Large intestine (tissue), 3 donors: Measurements from ENCODE around the gene CACNA1A. TPM values are rescaled to one million over a fixed set of nuclear protein-coding genes. Genes with fewer than 3 reads are reported as not detected.
A peak's percentile ranks its signal among the peaks of the same experiment; 100 is the strongest.

ENCODE experiments used
- DNase-seq, 2 donors: peaks; one replicate each; pipeline versions ENCODE4 v3.0.0 to v3.0.0-alpha.2; 2013
- H3K27ac ChIP-seq: one replicate; pipeline ENCODE4 v1.5.1; 2013; ENCODE audit warnings: low read length
- H3K27me3 ChIP-seq: 2 replicates; pipeline ENCODE4 v1.6.1; 2013; ENCODE audit warnings: low read length; ENCODE audit not compliant: control insufficient read depth, insufficient read depth
- H3K36me3 ChIP-seq: 2 replicates; pipeline ENCODE4 v1.6.1; 2013; ENCODE audit warnings: low read length; ENCODE audit not compliant: control insufficient read depth, insufficient read depth
- H3K4me1 ChIP-seq: one replicate; pipeline ENCODE4 v1.6.1; 2013; ENCODE audit warnings: low read length; ENCODE audit not compliant: control insufficient read depth, insufficient read depth
- H3K4me3 ChIP-seq: one replicate; pipeline ENCODE4 v1.5.1; 2013; ENCODE audit warnings: low read length
- H3K9me3 ChIP-seq: one replicate; pipeline ENCODE4 v1.6.1; 2013; ENCODE audit warnings: mild to moderate bottlenecking, low read depth, low read length, moderate library complexity; ENCODE audit not compliant: control insufficient read depth
- WGBS: methylation state at CpG from one replicate; pipeline ENCODE4 v1.1.5; 2013; ENCODE audit warnings: low lambda C conversion rate; ENCODE audit not compliant: insufficient coverage; 5-methylcytosine and 5-hydroxymethylcytosine counted together
- polyA plus RNA-seq: library from polyadenylated mRNA; unstranded; fragments of 120-200 nt; gene quantifications from one replicate; pipeline ENCODE4 v1.2.1, GENCODE V29; 2013

CACNA1A gene
- polyA plus RNA-seq, 1 donor, result 14.8 TPM

- H3K36me3 ChIP-seq, result no peaks in the 10 kb centered on the region
- WGBS, result 100% methylated on average over 1 of the region's 13 CpGs
- H3K4me1 ChIP-seq, result no peaks in the 10 kb centered on the region
- peaks cover 12% of the 10 kb centered on the region for H3K9me3 ChIP-seq
- DNase-seq, result no peak
- no peak overlapping the region for H3K4me3 ChIP-seq
- no peak overlapping the region for H3K27ac ChIP-seq
- H3K27me3 ChIP-seq, result no peaks in the 10 kb centered on the region
Observed at GRCh38 chr19:13238891-13239534, 267.3 kb downstream of the CACNA1A start.

- Histone ChIP-seq H3K27ac (no peak overlapping the region), H3K9me3 (peaks cover 12% of the 10 kb centered on the region), H3K4me1 (no peaks in the 10 kb centered on the region), H3K27me3 (no peaks in the 10 kb centered on the region), H3K4me3 (no peak overlapping the region), H3K36me3 (no peaks in the 10 kb centered on the region)
- peak in 1 of 2 donors; percentile 51 for DNase-seq
- WGBS, result 0% methylated on average over 1 of the region's 13 CpGs
Observed at GRCh38 chr19:13234518-13234917, 271.8 kb downstream of the CACNA1A start.

- Histone ChIP-seq H3K9me3 (peaks cover 12% of the 10 kb centered on the region), H3K4me1 (no peaks in the 10 kb centered on the region), H3K27ac (no peak overlapping the region), H3K4me3 (no peak overlapping the region), H3K27me3 (no peaks in the 10 kb centered on the region), H3K36me3 (no peaks in the 10 kb centered on the region)
- no peak for DNase-seq
- no CpG with 5 or more reads among the region's 9 CpGs for WGBS
Observed at GRCh38 chr19:13231663-13232062, 274.6 kb downstream of the CACNA1A start.

- H3K4me1 ChIP-seq, result no peaks in the 10 kb centered on the region
- no CpG with 5 or more reads among the region's 7 CpGs for WGBS
- H3K9me3 ChIP-seq, result no peaks in the 10 kb centered on the region
- no peak overlapping the region for H3K4me3 ChIP-seq
- no peak overlapping the region for H3K27ac ChIP-seq
- DNase-seq, result no peak
- H3K36me3 ChIP-seq, result no peaks in the 10 kb centered on the region
- H3K27me3 ChIP-seq, result no peaks in the 10 kb centered on the region
Observed at GRCh38 chr19:13229246-13229645, 277.0 kb downstream of the CACNA1A start.

GRCh38 chr19:13228561-13228960 lies 277.7 kb downstream of the CACNA1A start:
- no CpG with 5 or more reads among the region's 7 CpGs for WGBS
- H3K4me1 ChIP-seq, result no peaks in the 10 kb centered on the region
- H3K9me3 ChIP-seq, result no peaks in the 10 kb centered on the region
- no peak for DNase-seq
- H3K36me3 ChIP-seq, result no peaks in the 10 kb centered on the region
- no peaks in the 10 kb centered on the region for H3K27me3 ChIP-seq
- H3K4me3 ChIP-seq, result no peak overlapping the region
- no peak overlapping the region for H3K27ac ChIP-seq

GRCh38 chr19:13226983-13227382 lies 279.3 kb downstream of the CACNA1A start:
- Histone ChIP-seq H3K36me3 (no peaks in the 10 kb centered on the region), H3K4me1 (no peaks in the 10 kb centered on the region), H3K4me3 (no peak overlapping the region), H3K27ac (no peak overlapping the region), H3K27me3 (no peaks in the 10 kb centered on the region), H3K9me3 (no peaks in the 10 kb centered on the region)
- DNase-seq, result no peak
- WGBS, result 80% methylated on average over 2 of the region's 14 CpGs

GRCh38 chr19:13225973-13226865 lies 280.1 kb downstream of the CACNA1A start:
- Histone ChIP-seq H3K9me3 (no peaks in the 10 kb centered on the region), H3K4me1 (no peaks in the 10 kb centered on the region), H3K4me3 (no peak overlapping the region), H3K27me3 (no peaks in the 10 kb centered on the region), H3K36me3 (no peaks in the 10 kb centered on the region), H3K27ac (no peak overlapping the region)
- no peak for DNase-seq
- WGBS, result 62% methylated on average over 2 of the region's 26 CpGs

GRCh38 chr19:13225085-13225484 lies 281.2 kb downstream of the CACNA1A start:
- Histone ChIP-seq H3K4me3 (no peak overlapping the region), H3K4me1 (no peaks in the 10 kb centered on the region), H3K27me3 (no peaks in the 10 kb centered on the region), H3K9me3 (no peaks in the 10 kb centered on the region), H3K27ac (no peak overlapping the region), H3K36me3 (no peaks in the 10 kb centered on the region)
- no peak for DNase-seq
- WGBS, result no CpG with 5 or more reads among the region's 9 CpGs

GRCh38 chr19:13220847-13221246 lies 285.4 kb downstream of the CACNA1A start:
- no peaks in the 10 kb centered on the region for H3K36me3 ChIP-seq
- no peaks in the 10 kb centered on the region for H3K9me3 ChIP-seq
- no CpG with 5 or more reads among the region's 2 CpGs for WGBS
- H3K27me3 ChIP-seq, result no peaks in the 10 kb centered on the region
- no peak overlapping the region for H3K4me3 ChIP-seq
- H3K27ac ChIP-seq, result no peak overlapping the region
- DNase-seq, result no peak
- no peaks in the 10 kb centered on the region for H3K4me1 ChIP-seq

- no peak overlapping the region for H3K4me3 ChIP-seq
- no CpG with 5 or more reads among the region's 19 CpGs for WGBS
- H3K4me1 ChIP-seq, result no peaks in the 10 kb centered on the region
Observed at GRCh38 chr19:13215572-13216380, 290.5 kb downstream of the CACNA1A start.

More at GRCh38 chr19:13215572-13216380, 290.5 kb downstream of the CACNA1A start:
- no peak for DNase-seq
- H3K36me3 ChIP-seq, result no peaks in the 10 kb centered on the region
- no peaks in the 10 kb centered on the region for H3K9me3 ChIP-seq
- no peaks in the 10 kb centered on the region for H3K27me3 ChIP-seq
- H3K27ac ChIP-seq, result no peak overlapping the region
